Prostate gland (tissue), 2 donors: Measurements from ENCODE around the gene PAK1. TPM values are rescaled to one million over a fixed set of nuclear protein-coding genes. Genes with fewer than 3 reads are reported as not detected.

Experiments
- DNase-seq: peaks from one replicate; pipeline ENCODE4 v3.0.0-alpha.2; 2019; ENCODE audit warnings: low spot score
- H3K27ac ChIP-seq, 2 donors: fragments of 200-600 bp; sonication (generic); 2 replicates each; pipeline ENCODE4 v1.5.1; 2017 to 2019
- H3K27me3 ChIP-seq: fragments of 200-600 bp; sonication (generic); replicated peaks from 2 replicates; pipeline ENCODE4 v1.5.1; 2019; ENCODE audit not compliant: insufficient read depth
- H3K36me3 ChIP-seq, 2 donors: fragments of 200-600 bp; sonication (generic); 1 replicate in 1 of 2; 2 replicates in 1 of 2; pipeline versions ENCODE4 v1.5.1 to v1.8.1; 2017 to 2019
- H3K4me1 ChIP-seq: fragments of 200-600 bp; sonication (generic); replicated peaks from 2 replicates; pipeline ENCODE4 v1.5.1; 2019
- H3K4me3 ChIP-seq, 2 donors: fragments of 200-600 bp; sonication (generic); 2 replicates each; pipeline ENCODE4 v1.5.1; 2017 to 2019
- H3K9me3 ChIP-seq: fragments of 200-600 bp; sonication (generic); 2 replicates; pipeline ENCODE4 v1.5.1; 2017
- CTCF ChIP-seq, 4 experiments: fragments of 200-600 bp in 2 of 4; fragments of 450-650 bp in 2 of 4; sonication (generic) in 2 of 4; IDR thresholded peaks; 1 replicate in 3 of 4; 2 replicates in 1 of 4; pipeline ENCODE4 v1.5.1; 2016 to 2019; ENCODE audit warnings: antibody characterized with exemption in 4 of 4, mild to moderate bottlenecking in 2 of 4, moderate library complexity in 2 of 4
- POLR2A ChIP-seq: fragments of 450-650 bp; IDR thresholded peaks from one replicate; pipeline ENCODE4 v1.6.1; 2016; ENCODE audit warnings: antibody characterized with exemption, mild to moderate bottlenecking
- POLR2AphosphoS5 ChIP-seq: sonication (generic); formaldehyde crosslinking; IDR thresholded peaks from one replicate; pipeline ENCODE4 v1.6.1; 2017; ENCODE audit warnings: antibody characterized with exemption
- WGBS: methylation state at CpG from one replicate; pipeline ENCODE4 v1.1.5; 2018; 5-methylcytosine and 5-hydroxymethylcytosine counted together
- intact Hi-C: fragments of 100-400 bp; cut with DNase I; formaldehyde crosslinking; loops from one replicate; pipeline ENCODE4 v1.14.2; 2022
- total RNA-seq, 2 donors: library from RNA; depleted of rRNA; stranded (reverse); fragments of >200 nt; gene quantifications; one replicate each; pipeline ENCODE4 v1.1.0, GENCODE V29; 2016

PAK1 gene
- total RNA-seq, 2 donors from 2014 or later, result 39.6 to 61.7 TPM

GRCh38 chr11:77436969-77437368, 36.9 kb downstream of the PAK1 start:
- no peaks in the 10 kb centered on the region for H3K36me3 ChIP-seq
- H3K27me3 ChIP-seq, result no peaks in the 10 kb centered on the region
- no peak overlapping the region for H3K4me3 ChIP-seq
- DNase-seq, result no peak
- no peak overlapping the region for H3K27ac ChIP-seq
- TF ChIP-seq CTCF (IDR thresholded peaks at IDR 0.05) (no peak), POLR2A (no peak), POLR2AphosphoS5 (no peak)
- H3K9me3 ChIP-seq, result no peaks in the 10 kb centered on the region
- 50% methylated on average over 1 of the region's 1 CpG for WGBS
- H3K4me1 ChIP-seq, result no peaks in the 10 kb centered on the region
- intact Hi-C loops, result no loop called here

- TF ChIP-seq POLR2AphosphoS5 (no peak), POLR2A (no peak), CTCF (IDR thresholded peaks at IDR 0.05) (no peak)
- no peaks in the 10 kb centered on the region for H3K27me3 ChIP-seq
- no peaks in the 10 kb centered on the region for H3K9me3 ChIP-seq
- no peak overlapping the region for H3K4me3 ChIP-seq
- intact Hi-C loops, result no loop called here
- DNase-seq, result no peak
- H3K4me1 ChIP-seq, result no peaks in the 10 kb centered on the region
- 72% methylated on average over 1 of the region's 1 CpG for WGBS
- no peaks in the 10 kb centered on the region for H3K36me3 ChIP-seq
- no peak overlapping the region for H3K27ac ChIP-seq
Measured at GRCh38 chr11:77436506-77436905, 37.4 kb downstream of the PAK1 start.

- H3K27ac ChIP-seq, result no peak overlapping the region
- no peaks in the 10 kb centered on the region for H3K4me1 ChIP-seq
- H3K9me3 ChIP-seq, result no peaks in the 10 kb centered on the region
- intact Hi-C loops, result no loop called here
- H3K36me3 ChIP-seq, result no peaks in the 10 kb centered on the region
- 91% methylated on average over 2 of the region's 2 CpGs for WGBS
- no peaks in the 10 kb centered on the region for H3K27me3 ChIP-seq
- no peak for DNase-seq
- TF ChIP-seq CTCF (IDR thresholded peaks at IDR 0.05) (no peak), POLR2AphosphoS5 (no peak), POLR2A (no peak)
- no peak overlapping the region for H3K4me3 ChIP-seq
Measured at GRCh38 chr11:77435972-77436371, 37.9 kb downstream of the PAK1 start.

- Histone ChIP-seq H3K4me1 (no peaks in the 10 kb centered on the region), H3K27me3 (no peaks in the 10 kb centered on the region), H3K9me3 (no peaks in the 10 kb centered on the region), H3K36me3 (no peaks in the 10 kb centered on the region), H3K27ac (no peak overlapping the region), H3K4me3 (no peak overlapping the region)
- no peak for DNase-seq
- WGBS, result 76% methylated on average over 1 of the region's 1 CpG
- intact Hi-C loops, result no loop called here
- TF ChIP-seq CTCF (IDR thresholded peaks at IDR 0.05) (no peak), POLR2A (no peak), POLR2AphosphoS5 (no peak)
Measured at GRCh38 chr11:77431813-77432212, 42.1 kb downstream of the PAK1 start.

- Histone ChIP-seq H3K4me1 (no peaks in the 10 kb centered on the region), H3K27me3 (no peaks in the 10 kb centered on the region), H3K9me3 (no peaks in the 10 kb centered on the region), H3K27ac (no peak overlapping the region), H3K4me3 (no peak overlapping the region), H3K36me3 (no peaks in the 10 kb centered on the region)
- intact Hi-C loops, result no loop called here
- 100% methylated on average over 1 of the region's 1 CpG for WGBS
- DNase-seq, result no peak
- TF ChIP-seq POLR2A, result no peak
- TF ChIP-seq CTCF (IDR thresholded peaks at IDR 0.05), result no peak
- no peak for TF ChIP-seq POLR2AphosphoS5
Measured at GRCh38 chr11:77428598-77428997, 45.3 kb downstream of the PAK1 start.
